ENCODE measurements around the gene CCDC181. TPM values are rescaled to one million over a fixed set of nuclear protein-coding genes. Genes with fewer than 3 reads are reported as not detected.
"Not testable (repeated sequence)": the region's sequence is repeated elsewhere in the genome, so short reads cannot be mapped to it uniquely, and the experiment has no call there.

The CCDC181 gene
- total RNA-seq, 3 donors from 2014 or later: 0.66 to 0.73 TPM; not detected in 1

DNA sequence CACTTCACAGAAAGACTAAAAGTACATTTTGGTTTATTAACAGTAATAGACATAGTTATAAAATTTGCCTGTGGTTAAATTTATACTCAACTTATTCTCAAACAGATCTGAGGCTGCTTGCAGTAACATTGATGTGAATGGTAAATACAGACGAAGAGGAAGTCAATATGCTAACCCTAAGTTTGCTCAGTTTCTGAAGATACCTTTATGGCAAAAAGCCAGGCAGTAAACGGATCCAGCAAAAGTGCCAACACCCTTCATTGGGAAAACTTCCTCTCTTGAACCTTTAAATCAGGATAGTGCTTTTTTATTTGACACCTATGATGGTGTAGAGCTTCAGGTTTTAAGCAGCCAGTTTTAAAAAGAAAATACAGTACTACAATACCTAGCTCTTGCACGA is 16.6 kb upstream of the CCDC181 start:
- H3K4me3 ChIP-seq: no peak overlapping the region
- no peaks in the 10 kb centered on the region for H3K4me1 ChIP-seq
- TF ChIP-seq POLR2AphosphoS5 (IDR thresholded peaks at IDR 0.05): no peak
- TF ChIP-seq, protein P1, sequence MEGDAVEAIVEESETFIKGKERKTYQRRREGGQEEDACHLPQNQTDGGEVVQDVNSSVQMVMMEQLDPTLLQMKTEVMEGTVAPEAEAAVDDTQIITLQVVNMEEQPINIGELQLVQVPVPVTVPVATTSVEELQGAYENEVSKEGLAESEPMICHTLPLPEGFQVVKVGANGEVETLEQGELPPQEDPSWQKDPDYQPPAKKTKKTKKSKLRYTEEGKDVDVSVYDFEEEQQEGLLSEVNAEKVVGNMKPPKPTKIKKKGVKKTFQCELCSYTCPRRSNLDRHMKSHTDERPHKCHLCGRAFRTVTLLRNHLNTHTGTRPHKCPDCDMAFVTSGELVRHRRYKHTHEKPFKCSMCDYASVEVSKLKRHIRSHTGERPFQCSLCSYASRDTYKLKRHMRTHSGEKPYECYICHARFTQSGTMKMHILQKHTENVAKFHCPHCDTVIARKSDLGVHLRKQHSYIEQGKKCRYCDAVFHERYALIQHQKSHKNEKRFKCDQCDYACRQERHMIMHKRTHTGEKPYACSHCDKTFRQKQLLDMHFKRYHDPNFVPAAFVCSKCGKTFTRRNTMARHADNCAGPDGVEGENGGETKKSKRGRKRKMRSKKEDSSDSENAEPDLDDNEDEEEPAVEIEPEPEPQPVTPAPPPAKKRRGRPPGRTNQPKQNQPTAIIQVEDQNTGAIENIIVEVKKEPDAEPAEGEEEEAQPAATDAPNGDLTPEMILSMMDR (IDR thresholded peaks at IDR 0.05): no peak
- TF ChIP-seq POLR2A (IDR thresholded peaks at IDR 0.05): no peak
- H3K9me3 ChIP-seq: no peaks in the 10 kb centered on the region
- H3K27ac ChIP-seq: no peak overlapping the region
- H3K36me3 ChIP-seq: peaks cover 6% of the 10 kb centered on the region
- H3K27me3 ChIP-seq: no peaks in the 10 kb centered on the region
- no peak for DNase-seq (ENCODE audit: low spot score in 2 of 2)
- intact Hi-C loops (cut with DNase I; ENCODE audit: low total_unique reads): no loop called here

DNA sequence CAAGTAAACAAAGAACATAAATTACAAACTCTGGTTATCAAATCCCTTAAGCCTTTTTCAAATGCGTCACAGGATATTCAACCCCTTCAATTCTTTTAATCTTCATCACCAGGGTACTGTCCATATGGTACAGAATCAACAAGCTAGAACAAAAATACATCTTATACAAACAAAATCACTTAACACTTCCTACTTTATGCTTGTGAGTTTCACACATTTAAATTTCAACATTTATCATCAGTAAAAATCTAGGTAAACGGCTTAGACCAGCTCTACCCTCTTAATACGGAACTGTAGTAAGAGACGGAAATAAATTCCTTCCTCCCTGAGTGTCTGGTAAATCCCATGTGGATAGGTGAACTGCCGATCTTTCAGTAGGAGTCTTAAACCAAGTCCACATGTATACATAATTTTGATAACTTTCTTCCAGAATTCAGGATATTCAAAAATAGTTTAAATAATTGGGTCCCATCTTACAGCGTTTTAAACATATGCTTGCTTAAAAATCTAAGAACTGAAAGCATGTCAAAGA is 1.0 kb downstream of the CCDC181 start:
- TF ChIP-seq POLR2AphosphoS5 (IDR thresholded peaks at IDR 0.05) (no peak), POLR2A (IDR thresholded peaks at IDR 0.05) (no peak)
- TF ChIP-seq, protein P1 (IDR thresholded peaks at IDR 0.05): no peak
- H3K9me3 ChIP-seq: no peaks in the 10 kb centered on the region
- H3K4me3 ChIP-seq: peak overlapping the region in 1 of 3 donors; percentile 45
- no peak for DNase-seq (ENCODE audit: low spot score in 2 of 2)
- no peaks in the 10 kb centered on the region for H3K36me3 ChIP-seq
- H3K27ac ChIP-seq: no peak overlapping the region
- H3K4me1 ChIP-seq: no peaks in the 10 kb centered on the region
- intact Hi-C loops (cut with DNase I; ENCODE audit: low total_unique reads): no loop called here
- peaks cover 0 to 5% of the 10 kb centered on the region in 2 donors for H3K27me3 ChIP-seq

DNA sequence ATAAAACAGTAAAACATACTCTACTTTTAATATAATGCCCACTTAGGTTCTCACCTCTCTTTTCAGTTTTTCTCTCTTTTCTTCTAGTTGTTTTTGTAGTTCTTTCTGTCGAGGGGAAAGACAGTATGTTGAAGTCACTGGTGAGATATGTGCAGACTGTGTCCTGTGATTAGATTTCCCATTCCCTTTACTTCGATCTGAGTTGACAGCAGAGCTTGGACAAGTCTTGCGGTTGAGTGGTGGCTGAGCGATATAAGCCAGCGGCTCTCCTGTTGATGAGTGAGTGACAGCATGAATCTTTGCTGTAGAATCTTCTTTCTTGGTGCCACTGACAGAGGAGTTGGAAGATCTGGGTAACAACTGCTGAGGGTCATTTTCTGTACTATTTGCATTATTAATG is 6.0 kb downstream of the CCDC181 start:
- intact Hi-C loops (cut with DNase I; ENCODE audit: low total_unique reads): no loop called here
- DNase-seq (ENCODE audit: low spot score in 2 of 2): no peak
- Histone ChIP-seq H3K27me3 (no peaks in the 10 kb centered on the region), H3K4me3 (no peak overlapping the region), H3K9me3 (no peaks in the 10 kb centered on the region), H3K36me3 (no peaks in the 10 kb centered on the region), H3K27ac (no peak overlapping the region), H3K4me1 (no peaks in the 10 kb centered on the region)
- TF ChIP-seq, protein P1 (IDR thresholded peaks at IDR 0.05): no peak
- TF ChIP-seq POLR2AphosphoS5 (IDR thresholded peaks at IDR 0.05) (no peak), POLR2A (IDR thresholded peaks at IDR 0.05) (no peak)

DNA sequence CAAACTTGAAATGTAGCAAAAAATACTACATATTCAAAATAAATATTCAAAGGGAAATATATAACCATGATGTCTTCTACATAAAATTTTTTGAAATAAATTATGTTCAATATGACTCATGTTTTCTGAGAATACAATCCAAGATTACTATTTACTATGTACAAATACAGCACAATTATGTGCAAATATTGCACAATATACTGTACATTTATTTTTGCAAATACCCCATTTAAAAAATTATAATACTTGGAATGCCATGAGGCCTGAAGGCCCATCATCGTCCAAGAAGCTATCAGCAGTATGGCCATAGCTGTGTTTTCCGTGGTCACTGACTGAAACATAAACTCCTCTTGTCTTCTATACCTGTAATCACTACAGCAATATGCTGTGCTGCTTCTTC is 12.3 kb downstream of the CCDC181 start:
- H3K9me3 ChIP-seq: peaks cover 0 to 27% of the 10 kb centered on the region in 2 donors
- TF ChIP-seq POLR2A (IDR thresholded peaks at IDR 0.05) (no peak), POLR2AphosphoS5 (IDR thresholded peaks at IDR 0.05) (no peak)
- TF ChIP-seq, protein P1 (IDR thresholded peaks at IDR 0.05): no peak
- intact Hi-C loops (cut with DNase I; ENCODE audit: low total_unique reads): no loop called here
- no peaks in the 10 kb centered on the region for H3K4me1 ChIP-seq
- no peak for DNase-seq (ENCODE audit: low spot score in 2 of 2)
- H3K27me3 ChIP-seq: no peaks in the 10 kb centered on the region
- H3K4me3 ChIP-seq: no peak overlapping the region
- no peak overlapping the region for H3K27ac ChIP-seq
- H3K36me3 ChIP-seq: no peaks in the 10 kb centered on the region

DNA sequence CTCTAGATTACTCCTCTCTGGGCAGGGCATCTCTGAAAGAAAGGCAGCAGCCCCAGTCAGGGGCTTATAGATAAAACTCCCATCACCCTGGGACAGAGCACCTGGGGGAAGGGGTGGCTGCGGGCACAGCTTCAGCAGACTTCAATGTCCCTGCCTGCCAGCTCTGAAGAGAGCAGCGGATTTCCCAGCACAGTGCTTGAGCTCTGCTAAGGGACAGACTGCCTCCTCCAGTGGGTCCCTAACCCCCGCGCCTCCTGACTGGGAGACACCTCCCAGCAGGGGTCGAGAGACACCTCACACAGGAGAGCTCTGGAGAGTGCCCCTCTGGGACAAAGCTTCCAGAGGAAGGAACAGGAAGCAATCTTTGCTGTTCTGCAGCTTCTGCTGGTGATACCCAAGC is 18.9 kb downstream of the CCDC181 start:
- H3K27ac ChIP-seq; H3K4me1 ChIP-seq; DNase-seq (ENCODE audit: low spot score in 2 of 2); H3K4me3 ChIP-seq; H3K27me3 ChIP-seq; H3K36me3 ChIP-seq; intact Hi-C loops (cut with DNase I; ENCODE audit: low total_unique reads): not testable (repeated sequence)
- H3K9me3 ChIP-seq: peaks cover 21 to 82% of the 10 kb centered on the region in 2 donors

DNA sequence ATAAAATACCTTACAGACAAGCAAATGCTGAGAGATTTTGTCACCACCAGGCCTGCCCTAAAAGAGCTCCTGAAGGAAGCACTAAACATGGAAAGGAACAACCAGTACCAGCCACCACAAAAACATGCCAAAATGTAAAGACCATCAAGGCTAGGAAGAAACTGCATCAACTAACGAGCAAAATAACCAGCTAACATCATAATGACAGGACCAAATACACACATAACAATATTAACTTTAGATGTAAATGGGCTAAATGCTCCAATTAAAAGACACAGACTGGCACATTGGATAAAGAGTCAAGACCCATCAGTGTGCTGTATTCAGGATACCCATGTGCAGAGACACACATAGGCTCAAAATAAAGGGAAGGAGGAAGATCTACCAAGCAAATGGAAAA is 24.7 kb downstream of the CCDC181 start:
- H3K9me3 ChIP-seq: peaks cover 20 to 43% of the 10 kb centered on the region in 2 donors
- H3K4me3 ChIP-seq; H3K4me1 ChIP-seq; H3K36me3 ChIP-seq; H3K27ac ChIP-seq; intact Hi-C loops (cut with DNase I; ENCODE audit: low total_unique reads); DNase-seq (ENCODE audit: low spot score in 2 of 2); H3K27me3 ChIP-seq: not testable (repeated sequence)
